ENCODE data around the gene SNX7.

Gene SNX7

DNA sequence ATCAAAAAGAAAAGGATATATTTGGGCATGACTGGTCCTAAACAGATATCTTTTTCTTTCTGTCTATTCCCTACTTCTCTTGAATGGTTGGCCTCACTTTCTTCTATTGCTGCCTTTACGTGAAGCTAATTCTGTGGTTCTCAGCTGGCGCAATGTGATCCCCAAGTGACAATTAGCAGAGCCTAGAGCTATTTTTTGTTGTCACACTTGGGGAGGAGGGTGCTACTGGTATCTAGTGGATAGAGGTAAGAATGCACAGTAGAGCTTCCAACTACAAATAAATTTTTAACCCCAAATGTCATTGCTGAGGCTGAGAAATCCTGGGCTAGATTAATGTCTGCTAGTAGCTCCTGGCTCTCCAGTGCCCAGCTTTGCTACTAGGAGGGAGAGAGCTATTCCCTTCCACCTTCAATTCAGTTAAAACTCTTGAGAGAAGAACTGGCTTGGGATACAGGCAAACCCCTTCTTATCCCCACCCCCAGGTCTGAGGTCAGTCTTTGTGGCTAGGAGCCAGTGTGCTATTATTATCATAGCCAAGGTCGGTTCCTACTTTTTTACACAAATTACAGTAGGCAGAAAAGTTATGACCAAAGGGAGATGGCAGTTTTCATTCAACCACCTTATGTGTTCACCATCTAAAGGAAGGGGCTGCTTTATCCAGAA is 102.1 kb downstream of the SNX7 start:
- DNase-seq (ENCODE audit: low read depth), result no peak
- TF ChIP-seq, protein P1, sequence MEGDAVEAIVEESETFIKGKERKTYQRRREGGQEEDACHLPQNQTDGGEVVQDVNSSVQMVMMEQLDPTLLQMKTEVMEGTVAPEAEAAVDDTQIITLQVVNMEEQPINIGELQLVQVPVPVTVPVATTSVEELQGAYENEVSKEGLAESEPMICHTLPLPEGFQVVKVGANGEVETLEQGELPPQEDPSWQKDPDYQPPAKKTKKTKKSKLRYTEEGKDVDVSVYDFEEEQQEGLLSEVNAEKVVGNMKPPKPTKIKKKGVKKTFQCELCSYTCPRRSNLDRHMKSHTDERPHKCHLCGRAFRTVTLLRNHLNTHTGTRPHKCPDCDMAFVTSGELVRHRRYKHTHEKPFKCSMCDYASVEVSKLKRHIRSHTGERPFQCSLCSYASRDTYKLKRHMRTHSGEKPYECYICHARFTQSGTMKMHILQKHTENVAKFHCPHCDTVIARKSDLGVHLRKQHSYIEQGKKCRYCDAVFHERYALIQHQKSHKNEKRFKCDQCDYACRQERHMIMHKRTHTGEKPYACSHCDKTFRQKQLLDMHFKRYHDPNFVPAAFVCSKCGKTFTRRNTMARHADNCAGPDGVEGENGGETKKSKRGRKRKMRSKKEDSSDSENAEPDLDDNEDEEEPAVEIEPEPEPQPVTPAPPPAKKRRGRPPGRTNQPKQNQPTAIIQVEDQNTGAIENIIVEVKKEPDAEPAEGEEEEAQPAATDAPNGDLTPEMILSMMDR (conservative IDR thresholded peaks at IDR 0.05; ENCODE audit: low read depth, low read length), result no peak
- H3K4me3 ChIP-seq (ENCODE audit: low read length), result no peak overlapping the region

DNA sequence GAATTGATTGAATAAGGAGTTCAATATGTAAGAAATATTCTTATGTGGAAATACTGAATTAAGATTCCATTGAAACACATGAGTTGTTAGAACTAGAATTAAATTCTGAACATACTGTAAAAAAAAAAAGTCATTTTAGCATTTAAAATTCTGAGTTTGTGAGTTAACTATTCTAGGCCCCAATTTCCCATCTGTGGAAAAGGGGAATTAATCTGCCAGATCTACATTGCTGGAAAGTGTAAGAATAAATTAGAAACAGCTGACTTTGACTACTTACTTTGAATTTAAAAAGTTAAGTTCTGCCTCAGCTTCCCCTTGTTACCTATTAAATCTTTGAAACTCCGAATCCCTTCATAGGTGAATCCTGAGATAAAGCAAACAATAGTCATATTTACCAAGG is 103.0 kb downstream of the SNX7 start:
- no peak overlapping the region for H3K4me3 ChIP-seq (ENCODE audit: low read length)
- TF ChIP-seq, protein P1 (conservative IDR thresholded peaks at IDR 0.05; ENCODE audit: low read depth, low read length), result no peak
- no peak for DNase-seq (ENCODE audit: low read depth)

DNA sequence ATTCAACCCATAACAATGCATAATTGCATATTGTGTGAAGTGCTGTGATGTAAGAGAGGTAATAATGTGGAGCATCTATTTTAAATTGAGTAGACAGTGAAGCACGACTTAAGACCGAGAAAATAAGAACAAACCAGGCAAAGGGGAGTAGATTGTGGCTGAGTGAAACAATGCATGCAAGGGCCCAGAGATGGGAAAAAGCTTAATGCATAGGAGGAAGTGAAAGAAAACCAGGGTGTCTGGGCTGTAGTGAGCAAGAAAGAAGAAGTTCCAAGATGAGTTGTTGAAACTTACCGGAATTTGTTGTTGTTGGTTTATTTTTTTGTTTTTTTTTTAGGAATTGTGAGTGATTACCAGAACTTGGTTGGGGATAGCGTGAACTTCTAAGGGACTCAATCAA is 104.7 kb downstream of the SNX7 start:
- H3K4me3 ChIP-seq (ENCODE audit: low read length), result no peak overlapping the region
- DNase-seq (ENCODE audit: low read depth), result no peak
- TF ChIP-seq, protein P1 (conservative IDR thresholded peaks at IDR 0.05; ENCODE audit: low read depth, low read length), result no peak

DNA sequence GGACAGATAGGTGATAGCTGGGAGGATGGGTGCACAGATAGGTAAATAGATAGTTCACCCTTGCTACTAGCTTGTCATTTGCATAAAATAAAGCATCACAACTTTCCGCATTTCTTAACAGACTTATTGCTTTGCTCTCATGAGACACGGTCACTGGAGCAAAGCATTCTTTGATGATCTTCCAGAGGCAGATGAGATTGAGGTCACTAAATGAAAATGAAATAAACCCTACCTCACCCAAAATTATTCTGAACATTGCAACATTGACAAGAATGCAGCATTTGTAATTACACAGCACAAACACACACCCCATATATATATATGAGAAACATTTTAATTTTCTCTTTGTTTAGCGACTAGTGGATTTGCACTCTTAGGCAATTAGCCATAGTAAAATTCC is 107.6 kb downstream of the SNX7 start:
- DNase-seq (ENCODE audit: low read depth), result no peak
- TF ChIP-seq, protein P1 (conservative IDR thresholded peaks at IDR 0.05; ENCODE audit: low read depth, low read length), result no peak
- H3K4me3 ChIP-seq (ENCODE audit: low read length), result no peak overlapping the region

DNA sequence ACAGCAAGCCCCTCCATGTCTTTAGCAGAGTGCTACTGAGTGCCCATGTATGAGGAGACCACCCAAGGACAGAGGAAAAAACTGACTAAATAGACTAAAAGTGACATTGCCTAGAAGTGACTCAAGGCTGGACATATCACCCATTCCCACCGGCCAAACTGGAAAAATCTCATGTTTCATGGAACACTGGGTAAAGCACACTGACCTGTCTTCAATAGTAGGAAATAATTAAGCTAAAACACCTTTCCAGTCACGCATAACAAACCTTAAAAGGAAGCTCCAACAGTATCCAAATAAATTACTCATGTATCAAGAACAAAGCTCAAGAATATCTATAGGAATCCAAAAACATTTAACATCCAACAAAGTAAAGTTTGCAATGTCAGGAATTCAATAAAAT is 120.4 kb downstream of the SNX7 start:
- TF ChIP-seq, protein P1 (conservative IDR thresholded peaks at IDR 0.05; ENCODE audit: low read depth, low read length), result no peak
- no peak for DNase-seq (ENCODE audit: low read depth)
- H3K4me3 ChIP-seq (ENCODE audit: low read length), result no peak overlapping the region

DNA sequence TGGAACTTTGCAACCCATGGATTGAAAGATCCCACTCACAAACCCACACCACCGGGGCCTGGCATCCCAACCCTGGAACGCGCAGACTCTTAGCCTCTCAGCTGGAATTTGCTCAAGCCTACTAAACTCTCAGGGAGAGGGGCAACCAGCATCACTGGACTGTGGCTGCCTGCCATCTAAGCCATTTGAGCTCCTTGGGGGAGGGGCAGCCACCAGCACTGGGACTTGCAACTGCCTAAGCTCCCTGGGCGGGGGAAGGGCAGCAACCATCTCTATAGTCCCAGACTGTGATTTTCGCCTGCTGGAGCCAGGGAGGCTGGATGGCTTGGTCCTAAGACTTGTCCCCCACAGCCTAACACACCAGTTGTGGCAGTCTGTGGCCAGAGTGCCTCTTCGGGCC is 122.3 kb downstream of the SNX7 start:
- DNase-seq (ENCODE audit: low read depth), result no peak
- TF ChIP-seq, protein P1 (conservative IDR thresholded peaks at IDR 0.05; ENCODE audit: low read depth, low read length), result no peak
- no peak overlapping the region for H3K4me3 ChIP-seq (ENCODE audit: low read length)

DNA sequence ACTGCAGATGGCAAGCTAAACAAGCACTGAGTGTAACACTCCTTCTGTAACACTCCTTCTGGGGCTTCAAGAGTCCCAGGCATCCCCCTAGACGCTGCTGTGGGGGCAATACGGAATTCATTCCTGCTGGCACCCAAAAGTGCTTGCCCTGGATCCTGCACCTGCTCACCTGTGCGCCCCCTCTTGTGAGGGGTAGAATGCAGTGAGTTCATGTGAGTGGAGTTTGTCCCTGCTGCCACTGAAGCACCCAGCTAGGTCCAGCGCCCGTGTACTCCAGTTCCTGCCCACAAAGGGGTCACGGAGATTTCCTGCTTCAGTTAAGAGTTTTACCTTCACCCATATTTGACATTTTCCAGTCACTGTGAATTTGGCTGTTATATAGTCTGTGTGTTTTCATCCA is 130.0 kb downstream of the SNX7 start:
- TF ChIP-seq, protein P1 (conservative IDR thresholded peaks at IDR 0.05; ENCODE audit: low read depth, low read length), result no peak
- no peak overlapping the region for H3K4me3 ChIP-seq (ENCODE audit: low read length)
- no peak for DNase-seq (ENCODE audit: low read depth)

Data from retinal pigment epithelial cell (primary cell).